Keratinocyte (primary cell): ENCODE measurements around the gene SPECC1L.

Experiments
- CTCF ChIP-seq, 3 experiments: IDR thresholded peaks in 1 of 3; conservative IDR thresholded peaks in 1 of 3; optimal IDR thresholded peaks in 1 of 3; 2 replicates in 2 of 3; 3 replicates in 1 of 3; pipeline versions ENCODE3 to v1.5.1; 2011; ENCODE audit warnings: low read length in 3 of 3, mild to moderate bottlenecking in 3 of 3, moderate library complexity in 2 of 3, control low read depth in 1 of 3, inconsistent platforms in 1 of 3; ENCODE audit not compliant: insufficient read depth in 2 of 3; ENCODE audit errors: extremely low read depth in 1 of 3
- EZH2 ChIP-seq: IDR thresholded peaks from one replicate; pipeline ENCODE4 v1.6.1; 2012; ENCODE audit warnings: inconsistent platforms, mild to moderate bottlenecking, low read length, moderate library complexity

GRCh38 chr22:24400034-24400725 is 129.5 kb downstream of the SPECC1L start:
- no peak for TF ChIP-seq CTCF (optimal IDR thresholded peaks at IDR 0.05 in 1 of 3, IDR thresholded peaks at IDR 0.05 in 1 of 3, conservative IDR thresholded peaks at IDR 0.05 in 1 of 3; ENCODE audit: extremely low read depth in 1 of 3, insufficient read depth in 2 of 3, low read length in 3 of 3)
- TF ChIP-seq EZH2: no peak
